Measurements from ENCODE around the gene SLC16A6. TPM values are rescaled to one million over a fixed set of nuclear protein-coding genes. Genes with fewer than 3 reads are reported as not detected.

Gene SLC16A6
- total RNA-seq, 6 experiments from 2014 or later, result 0.19 to 1.2 (median 0.45) TPM

DNA sequence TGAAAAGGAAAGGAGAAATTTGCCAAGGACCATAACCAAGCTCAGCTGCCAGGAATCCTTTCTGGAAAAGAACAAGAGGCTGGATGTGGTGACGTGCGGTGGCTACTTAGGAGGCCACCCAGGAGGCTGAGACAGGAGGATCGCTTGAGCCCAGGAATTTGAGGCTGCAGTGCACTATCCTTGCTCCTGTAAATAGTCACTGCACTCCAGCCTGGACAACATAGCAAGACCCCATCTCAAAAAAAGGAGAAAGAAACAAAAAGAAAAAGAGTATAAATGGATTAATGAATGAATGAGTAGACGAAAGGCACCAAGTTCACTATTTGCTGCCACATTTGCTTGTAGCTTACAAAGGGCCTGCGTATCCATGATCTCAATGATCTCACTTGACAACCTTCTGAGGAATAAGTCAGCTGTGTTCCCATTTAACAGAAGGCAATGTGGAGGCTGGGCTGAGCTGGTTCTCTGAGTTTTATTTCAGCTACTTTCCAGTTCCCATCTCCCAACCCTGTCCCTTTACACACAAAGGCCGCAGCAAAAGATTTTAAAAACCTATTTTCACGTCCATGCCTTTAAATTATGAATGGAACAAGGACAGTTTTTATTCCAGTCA, 30.1 kb upstream of the SLC16A6 start:
- ATAC-seq, result no peak
- Histone ChIP-seq H3K27me3 (no peaks in the 10 kb centered on the region), H3K27ac (no peak overlapping the region), H3K4me3 (no peak overlapping the region), H3K9me3 (no peaks in the 10 kb centered on the region), H3K4me1 (no peaks in the 10 kb centered on the region), H3K36me3 (no peaks in the 10 kb centered on the region)
- no peak for DNase-seq
- TF ChIP-seq, protein P1, sequence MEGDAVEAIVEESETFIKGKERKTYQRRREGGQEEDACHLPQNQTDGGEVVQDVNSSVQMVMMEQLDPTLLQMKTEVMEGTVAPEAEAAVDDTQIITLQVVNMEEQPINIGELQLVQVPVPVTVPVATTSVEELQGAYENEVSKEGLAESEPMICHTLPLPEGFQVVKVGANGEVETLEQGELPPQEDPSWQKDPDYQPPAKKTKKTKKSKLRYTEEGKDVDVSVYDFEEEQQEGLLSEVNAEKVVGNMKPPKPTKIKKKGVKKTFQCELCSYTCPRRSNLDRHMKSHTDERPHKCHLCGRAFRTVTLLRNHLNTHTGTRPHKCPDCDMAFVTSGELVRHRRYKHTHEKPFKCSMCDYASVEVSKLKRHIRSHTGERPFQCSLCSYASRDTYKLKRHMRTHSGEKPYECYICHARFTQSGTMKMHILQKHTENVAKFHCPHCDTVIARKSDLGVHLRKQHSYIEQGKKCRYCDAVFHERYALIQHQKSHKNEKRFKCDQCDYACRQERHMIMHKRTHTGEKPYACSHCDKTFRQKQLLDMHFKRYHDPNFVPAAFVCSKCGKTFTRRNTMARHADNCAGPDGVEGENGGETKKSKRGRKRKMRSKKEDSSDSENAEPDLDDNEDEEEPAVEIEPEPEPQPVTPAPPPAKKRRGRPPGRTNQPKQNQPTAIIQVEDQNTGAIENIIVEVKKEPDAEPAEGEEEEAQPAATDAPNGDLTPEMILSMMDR (IDR thresholded peaks at IDR 0.05), result no peak
- TF ChIP-seq POLR2A (IDR thresholded peaks at IDR 0.05), result no peak
- WGBS (ENCODE audit: insufficient coverage, low coverage, low lambda C conversion rate, missing lambda C conversion rate), result 92% methylated on average over 6 of the region's 7 CpGs
- intact Hi-C loops (cut with DNase I), result no loop called here

DNA sequence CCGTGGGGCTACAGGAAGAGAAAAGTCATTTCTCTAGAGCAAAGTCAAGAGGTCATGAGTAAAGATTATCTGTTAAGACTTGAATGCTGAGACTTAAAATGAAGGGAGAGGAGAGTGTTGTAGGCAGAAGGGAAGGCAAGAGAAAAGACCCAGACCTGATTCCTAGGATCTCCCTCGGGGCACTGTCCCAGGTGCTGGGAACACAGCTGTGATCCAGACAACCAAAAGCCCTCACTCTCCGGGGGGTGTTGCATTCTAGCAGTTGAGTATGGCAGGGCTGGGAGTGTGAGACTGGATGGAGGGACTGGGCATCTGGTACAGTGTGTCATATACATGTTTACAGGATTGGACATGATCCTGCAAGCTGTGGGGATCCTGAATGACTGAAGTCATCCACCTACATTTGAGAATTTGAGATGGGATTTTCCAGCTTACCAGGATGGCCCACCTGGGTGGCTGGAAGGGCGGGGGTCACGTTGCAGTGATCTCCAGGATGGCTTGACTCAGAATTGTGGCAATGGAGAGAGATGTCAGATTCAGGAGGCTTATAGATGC, 29.5 kb upstream of the SLC16A6 start:
- WGBS (ENCODE audit: insufficient coverage, low coverage, low lambda C conversion rate, missing lambda C conversion rate), result 65% methylated on average over 4 of the region's 5 CpGs

GRCh38 chr17:68319410-68320162, 28.7 kb upstream of the SLC16A6 start:
- intact Hi-C loops (cut with DNase I), result no loop called here
- H3K4me3 ChIP-seq, result no peak overlapping the region
- peak in 1 of 4 donors; percentile 13 for ATAC-seq
- no peak overlapping the region for H3K27ac ChIP-seq
- 89% methylated on average over 9 of the region's 12 CpGs for WGBS (ENCODE audit: insufficient coverage, low coverage, low lambda C conversion rate, missing lambda C conversion rate)
- no peaks in the 10 kb centered on the region for H3K36me3 ChIP-seq
- TF ChIP-seq, protein P1 (IDR thresholded peaks at IDR 0.05), result no peak
- no peak for TF ChIP-seq POLR2A (IDR thresholded peaks at IDR 0.05)
- no peaks in the 10 kb centered on the region for H3K9me3 ChIP-seq
- no peaks in the 10 kb centered on the region for H3K27me3 ChIP-seq
- H3K4me1 ChIP-seq, result no peaks in the 10 kb centered on the region
- no peak for DNase-seq

More for the DNA sequence above, 29.5 kb upstream of the SLC16A6 start:
- intact Hi-C loops (cut with DNase I), result no loop called here
- TF ChIP-seq, protein P1 (IDR thresholded peaks at IDR 0.05), result no peak
- no peak for TF ChIP-seq POLR2A (IDR thresholded peaks at IDR 0.05)
- Histone ChIP-seq H3K4me3 (no peak overlapping the region), H3K36me3 (no peaks in the 10 kb centered on the region), H3K9me3 (no peaks in the 10 kb centered on the region), H3K4me1 (no peaks in the 10 kb centered on the region), H3K27me3 (no peaks in the 10 kb centered on the region), H3K27ac (no peak overlapping the region)
- ATAC-seq, result no peak
- no peak for DNase-seq

GRCh38 chr17:68318103-68318991, 27.4 kb upstream of the SLC16A6 start:
- Histone ChIP-seq H3K4me3 (no peak overlapping the region), H3K27me3 (no peaks in the 10 kb centered on the region), H3K27ac (no peak overlapping the region), H3K4me1 (no peaks in the 10 kb centered on the region), H3K36me3 (no peaks in the 10 kb centered on the region), H3K9me3 (no peaks in the 10 kb centered on the region)
- intact Hi-C loops (cut with DNase I), result no loop called here
- ATAC-seq (peak in 1 of 4 donors; percentile 75), DNase-seq (no peak)
- 36% methylated on average over 7 of the region's 8 CpGs for WGBS (ENCODE audit: insufficient coverage, low coverage, low lambda C conversion rate, missing lambda C conversion rate)
- no peak for TF ChIP-seq POLR2A (IDR thresholded peaks at IDR 0.05)
- TF ChIP-seq, protein P1 (IDR thresholded peaks at IDR 0.05), result no peak
